Glutamatergic neuron (in vitro differentiated cells): Measurements from ENCODE around the gene TBC1D22B. TPM values are rescaled to one million over a fixed set of nuclear protein-coding genes. Genes with fewer than 3 reads are reported as not detected.

Experiments used
- DNase-seq: peaks from one replicate; pipeline ENCODE4 v3.0.0; 2022
- H3K27ac Mint-ChIP-seq: one replicate; pipeline ENCODE4 v1.8.0; 2020; ENCODE audit warnings: mild to moderate bottlenecking, mixed read lengths, inconsistent platforms; ENCODE audit not compliant: unreplicated experiment
- H3K27me3 Mint-ChIP-seq: one replicate; pipeline ENCODE4 v1.8.0; 2020; ENCODE audit warnings: mild to moderate bottlenecking, moderate library complexity, mixed read lengths, inconsistent platforms; ENCODE audit not compliant: unreplicated experiment
- H3K36me3 Mint-ChIP-seq: one replicate; pipeline ENCODE4 v1.8.0; 2020; ENCODE audit warnings: mild to moderate bottlenecking, mixed read lengths, inconsistent platforms; ENCODE audit not compliant: unreplicated experiment
- H3K4me1 Mint-ChIP-seq: one replicate; pipeline ENCODE4 v1.8.0; 2020; ENCODE audit warnings: mild to moderate bottlenecking, low read depth, mixed read lengths, inconsistent platforms; ENCODE audit not compliant: unreplicated experiment
- H3K4me3 Mint-ChIP-seq: one replicate; pipeline ENCODE4 v1.8.0; 2020; ENCODE audit warnings: mild to moderate bottlenecking, mixed read lengths, inconsistent platforms; ENCODE audit not compliant: unreplicated experiment
- H3K9me3 Mint-ChIP-seq: one replicate; pipeline ENCODE4 v1.8.0; 2020; ENCODE audit warnings: mild to moderate bottlenecking, moderate library complexity, mixed read lengths, inconsistent platforms; ENCODE audit not compliant: unreplicated experiment
- total RNA-seq: library from RNA; stranded (reverse); fragmentation: NEBNext Ultra II Directional; extraction: Animal tissue kit (Norgen Biotek cat#: 25700); gene quantifications from one replicate; pipeline ENCODE4 v1.2.1, GENCODE V29; 2021; ENCODE audit not compliant: unreplicated experiment
- TF ChIP-seq, protein P1 (sequence below): fragments of 200-600 bp; sonication (generic); IDR thresholded peaks from one replicate; pipeline ENCODE4 v1.5.0; 2021; ENCODE audit not compliant: partially characterized antibody, unreplicated experiment

The TBC1D22B gene
- total RNA-seq, 1 donor from 2014 or later, result 10.2 TPM

DNA sequence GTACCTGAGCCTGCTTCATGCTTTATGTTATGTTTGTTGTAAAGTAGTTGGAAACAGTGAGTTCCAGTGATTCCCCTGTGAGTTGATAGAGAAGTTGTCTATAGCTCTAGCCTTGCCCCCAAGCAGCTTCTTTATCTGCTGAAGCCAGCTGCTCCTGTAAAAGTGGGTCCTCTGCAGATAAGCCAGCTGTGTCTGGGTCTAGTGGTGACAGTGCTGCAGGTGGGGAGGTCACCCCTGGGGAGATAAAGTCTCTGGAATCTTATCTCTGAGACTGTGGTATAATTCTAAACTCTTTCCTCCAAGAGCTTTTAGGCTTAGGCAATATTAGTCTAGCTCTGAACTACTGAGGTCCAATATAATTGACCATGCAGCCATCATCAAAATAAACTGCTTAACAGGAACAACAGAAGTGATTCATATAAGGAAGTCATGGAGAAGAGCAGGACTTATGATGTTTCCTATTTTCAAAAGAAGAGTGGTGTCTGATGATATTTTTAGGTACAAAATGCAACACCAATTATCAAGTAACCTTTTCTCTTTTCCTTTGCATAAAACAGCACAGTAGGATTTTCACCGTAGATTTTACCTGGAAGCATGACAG is 44.6 kb downstream of the TBC1D22B start:
- H3K36me3 Mint-ChIP-seq, result no peaks in the 10 kb centered on the region
- DNase-seq, result no peak
- no peak overlapping the region for H3K4me3 Mint-ChIP-seq

GRCh38 chr6:37303091-37303660 is 45.6 kb downstream of the TBC1D22B start:
- no peak for DNase-seq
- no peak overlapping the region for H3K4me3 Mint-ChIP-seq
- H3K36me3 Mint-ChIP-seq, result no peaks in the 10 kb centered on the region
- TF ChIP-seq, protein P1, sequence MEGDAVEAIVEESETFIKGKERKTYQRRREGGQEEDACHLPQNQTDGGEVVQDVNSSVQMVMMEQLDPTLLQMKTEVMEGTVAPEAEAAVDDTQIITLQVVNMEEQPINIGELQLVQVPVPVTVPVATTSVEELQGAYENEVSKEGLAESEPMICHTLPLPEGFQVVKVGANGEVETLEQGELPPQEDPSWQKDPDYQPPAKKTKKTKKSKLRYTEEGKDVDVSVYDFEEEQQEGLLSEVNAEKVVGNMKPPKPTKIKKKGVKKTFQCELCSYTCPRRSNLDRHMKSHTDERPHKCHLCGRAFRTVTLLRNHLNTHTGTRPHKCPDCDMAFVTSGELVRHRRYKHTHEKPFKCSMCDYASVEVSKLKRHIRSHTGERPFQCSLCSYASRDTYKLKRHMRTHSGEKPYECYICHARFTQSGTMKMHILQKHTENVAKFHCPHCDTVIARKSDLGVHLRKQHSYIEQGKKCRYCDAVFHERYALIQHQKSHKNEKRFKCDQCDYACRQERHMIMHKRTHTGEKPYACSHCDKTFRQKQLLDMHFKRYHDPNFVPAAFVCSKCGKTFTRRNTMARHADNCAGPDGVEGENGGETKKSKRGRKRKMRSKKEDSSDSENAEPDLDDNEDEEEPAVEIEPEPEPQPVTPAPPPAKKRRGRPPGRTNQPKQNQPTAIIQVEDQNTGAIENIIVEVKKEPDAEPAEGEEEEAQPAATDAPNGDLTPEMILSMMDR, result no peak
- H3K4me1 Mint-ChIP-seq, result peaks cover 4% of the 10 kb centered on the region
- H3K9me3 Mint-ChIP-seq, result no peaks in the 10 kb centered on the region
- H3K27ac Mint-ChIP-seq, result no peak overlapping the region
- H3K27me3 Mint-ChIP-seq, result no peaks in the 10 kb centered on the region

More for the DNA sequence above, 44.6 kb downstream of the TBC1D22B start:
- H3K4me1 Mint-ChIP-seq, result no peaks in the 10 kb centered on the region
- H3K27ac Mint-ChIP-seq, result no peak overlapping the region
- H3K27me3 Mint-ChIP-seq, result no peaks in the 10 kb centered on the region
- TF ChIP-seq, protein P1, result no peak
- H3K9me3 Mint-ChIP-seq, result no peaks in the 10 kb centered on the region

DNA sequence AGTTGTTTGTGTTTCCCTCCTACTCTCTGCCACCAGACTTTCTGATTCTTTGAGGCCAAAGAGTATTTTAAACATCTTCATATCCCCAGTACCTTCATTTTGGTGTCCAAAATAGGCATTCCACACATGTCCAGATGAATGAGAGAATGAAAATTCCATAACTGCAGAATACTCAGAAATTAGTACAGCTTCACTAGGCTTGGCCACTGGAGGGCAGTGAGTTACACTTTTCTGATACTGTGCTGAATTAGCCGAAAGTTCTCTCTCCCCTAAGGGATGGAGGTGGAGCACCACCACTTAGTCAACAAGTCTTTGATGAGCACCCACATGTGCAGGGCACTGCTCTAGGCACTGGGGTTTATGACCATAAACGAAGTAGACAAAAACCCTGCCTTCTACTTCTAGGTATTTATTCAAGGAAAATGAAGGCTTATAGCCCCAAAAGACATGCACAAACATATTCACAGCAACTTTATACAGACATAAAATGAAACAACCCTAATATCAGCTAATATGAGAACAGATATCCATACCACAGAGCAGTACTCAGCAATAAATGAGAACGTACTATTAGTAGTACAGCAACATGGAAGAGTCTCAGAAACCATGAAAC is 46.4 kb downstream of the TBC1D22B start:
- H3K4me1 Mint-ChIP-seq, result peaks cover 8% of the 10 kb centered on the region
- H3K27me3 Mint-ChIP-seq, result no peaks in the 10 kb centered on the region
- TF ChIP-seq, protein P1, result peak; percentile 51
- DNase-seq, result peak; percentile 40
- H3K4me3 Mint-ChIP-seq, result no peak overlapping the region
- H3K36me3 Mint-ChIP-seq, result no peaks in the 10 kb centered on the region
- no peaks in the 10 kb centered on the region for H3K9me3 Mint-ChIP-seq
- no peak overlapping the region for H3K27ac Mint-ChIP-seq

GRCh38 chr6:37304766-37305165 is 47.2 kb downstream of the TBC1D22B start:
- Mint-ChIP-seq H3K4me3 (no peak overlapping the region), H3K27ac (no peak overlapping the region), H3K27me3 (no peaks in the 10 kb centered on the region), H3K9me3 (no peaks in the 10 kb centered on the region), H3K4me1 (peaks cover 12% of the 10 kb centered on the region), H3K36me3 (no peaks in the 10 kb centered on the region)
- TF ChIP-seq, protein P1, result no peak
- no peak for DNase-seq

DNA sequence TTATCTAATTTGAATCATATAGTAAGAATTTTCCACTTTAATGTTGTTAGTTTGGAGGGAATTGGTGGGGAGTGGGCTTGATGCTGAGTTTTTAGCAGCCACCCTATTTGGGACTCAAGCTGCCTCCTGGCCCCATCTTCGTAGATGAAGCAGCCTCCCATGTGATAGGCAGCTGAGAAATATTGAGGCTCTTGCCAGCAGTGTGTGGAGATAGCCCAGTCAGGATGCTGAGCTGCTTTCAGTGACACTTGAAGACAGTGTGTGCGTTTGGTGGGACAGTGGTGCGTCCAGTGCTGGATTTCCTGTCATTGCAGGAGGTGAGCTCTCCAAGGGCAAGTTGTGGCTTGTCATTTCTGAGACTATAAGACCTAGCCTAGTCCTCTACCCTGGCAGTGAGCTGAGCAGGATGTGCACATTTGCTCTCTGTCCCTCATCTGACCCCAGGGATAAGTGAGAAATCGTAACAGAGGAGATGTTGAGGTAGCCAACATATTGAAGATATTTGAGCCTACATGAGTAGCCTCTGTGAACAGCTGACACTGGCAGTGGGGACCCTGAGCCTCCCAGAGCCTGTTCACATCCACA is 48.4 kb downstream of the TBC1D22B start:
- no peak overlapping the region for H3K4me3 Mint-ChIP-seq
- H3K27me3 Mint-ChIP-seq, result no peaks in the 10 kb centered on the region
- DNase-seq, result no peak
- no peaks in the 10 kb centered on the region for H3K36me3 Mint-ChIP-seq
- TF ChIP-seq, protein P1, result no peak
- H3K4me1 Mint-ChIP-seq, result peaks cover 12% of the 10 kb centered on the region
- H3K9me3 Mint-ChIP-seq, result no peaks in the 10 kb centered on the region
- no peak overlapping the region for H3K27ac Mint-ChIP-seq
